ENCODE results near the gene BCKDHB.
"Not testable (repeated sequence)": the region's sequence is repeated elsewhere in the genome, so short reads cannot be mapped to it uniquely, and the experiment has no call there.

DNA sequence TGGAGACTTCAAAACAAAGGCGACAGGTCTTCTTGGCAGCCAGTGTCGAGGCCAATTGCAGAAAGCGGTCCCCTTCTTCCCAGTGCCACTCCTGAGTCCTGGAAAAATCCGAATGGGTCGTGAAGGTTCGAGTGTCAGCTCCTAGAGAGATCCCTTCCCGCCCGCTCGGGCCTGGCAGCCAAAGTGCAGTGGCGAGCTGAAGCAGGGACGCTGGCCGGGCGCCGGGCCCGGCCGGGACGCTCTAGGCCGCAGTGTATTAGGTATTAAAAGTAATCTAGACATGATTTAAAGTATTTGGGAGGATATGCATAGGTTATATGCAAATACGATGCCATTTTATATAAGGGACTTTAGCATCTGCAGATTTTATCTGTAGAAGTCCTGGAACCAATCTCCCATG, 36.0 kb upstream of the BCKDHB start:
- not testable (repeated sequence) for TF ChIP-seq POLR2A (IDR thresholded peaks at IDR 0.05)
- TF ChIP-seq, protein P1, sequence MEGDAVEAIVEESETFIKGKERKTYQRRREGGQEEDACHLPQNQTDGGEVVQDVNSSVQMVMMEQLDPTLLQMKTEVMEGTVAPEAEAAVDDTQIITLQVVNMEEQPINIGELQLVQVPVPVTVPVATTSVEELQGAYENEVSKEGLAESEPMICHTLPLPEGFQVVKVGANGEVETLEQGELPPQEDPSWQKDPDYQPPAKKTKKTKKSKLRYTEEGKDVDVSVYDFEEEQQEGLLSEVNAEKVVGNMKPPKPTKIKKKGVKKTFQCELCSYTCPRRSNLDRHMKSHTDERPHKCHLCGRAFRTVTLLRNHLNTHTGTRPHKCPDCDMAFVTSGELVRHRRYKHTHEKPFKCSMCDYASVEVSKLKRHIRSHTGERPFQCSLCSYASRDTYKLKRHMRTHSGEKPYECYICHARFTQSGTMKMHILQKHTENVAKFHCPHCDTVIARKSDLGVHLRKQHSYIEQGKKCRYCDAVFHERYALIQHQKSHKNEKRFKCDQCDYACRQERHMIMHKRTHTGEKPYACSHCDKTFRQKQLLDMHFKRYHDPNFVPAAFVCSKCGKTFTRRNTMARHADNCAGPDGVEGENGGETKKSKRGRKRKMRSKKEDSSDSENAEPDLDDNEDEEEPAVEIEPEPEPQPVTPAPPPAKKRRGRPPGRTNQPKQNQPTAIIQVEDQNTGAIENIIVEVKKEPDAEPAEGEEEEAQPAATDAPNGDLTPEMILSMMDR (IDR thresholded peaks at IDR 0.05) = not testable (repeated sequence)
